Neuronal stem cell (in vitro differentiated cells): ENCODE results near the gene METAP1.
"Not testable (repeated sequence)": the region's sequence is repeated elsewhere in the genome, so short reads cannot be mapped to it uniquely, and the experiment has no call there.

Experiments
- DNase-seq: peaks from one replicate; pipeline ENCODE4 v3.0.0-alpha.2; 2013; ENCODE audit warnings: low spot score
- H2AFZ ChIP-seq: one replicate; pipeline ENCODE4 v1.6.1; 2013; ENCODE audit warnings: mild to moderate bottlenecking, low read length, inconsistent platforms
- H2AK5ac ChIP-seq: 2 replicates; pipeline ENCODE4 v1.6.1; 2013; ENCODE audit warnings: low read depth, mild to moderate bottlenecking, inconsistent platforms, low read length, moderate library complexity, mixed read lengths
- H2BK120ac ChIP-seq: 2 replicates; pipeline ENCODE4 v1.6.1; 2013; ENCODE audit warnings: low read depth, mild to moderate bottlenecking, inconsistent platforms, low read length, moderate library complexity, mixed read lengths
- H2BK12ac ChIP-seq: one replicate; pipeline ENCODE4 v1.6.1; 2013; ENCODE audit warnings: low read length, inconsistent platforms
- H2BK15ac ChIP-seq: 2 replicates; pipeline ENCODE4 v1.6.1; 2013; ENCODE audit warnings: mild to moderate bottlenecking, low read length, inconsistent platforms, mixed read lengths
- H2BK5ac ChIP-seq: one replicate; pipeline ENCODE4 v1.6.1; 2013; ENCODE audit warnings: inconsistent platforms, mild to moderate bottlenecking, low read length, moderate library complexity
- H3K14ac ChIP-seq: one replicate; pipeline ENCODE4 v1.6.1; 2013; ENCODE audit warnings: low read length, inconsistent platforms
- H3K18ac ChIP-seq: 2 replicates; pipeline ENCODE4 v1.6.1; 2013; ENCODE audit warnings: low read length, inconsistent platforms
- H3K23ac ChIP-seq: 2 replicates; pipeline ENCODE4 v1.6.1; 2013; ENCODE audit warnings: low read depth, mild to moderate bottlenecking, mixed read lengths, low read length, inconsistent platforms; ENCODE audit not compliant: poor library complexity
- H3K27ac ChIP-seq: replicated peaks from 3 replicates; pipeline ENCODE4 v1.5.1; 2013; ENCODE audit warnings: low read length, inconsistent platforms
- H3K27me3 ChIP-seq, 3 experiments: 2 replicates each; pipeline ENCODE4 v1.6.1; 2013; ENCODE audit warnings: low read length in 3 of 3, mild to moderate bottlenecking in 2 of 3, inconsistent platforms in 1 of 3, low read depth in 1 of 3, mixed read lengths in 1 of 3, moderate library complexity in 1 of 3; ENCODE audit not compliant: control insufficient read depth in 3 of 3, insufficient read depth in 3 of 3
- H3K36me3 ChIP-seq, 2 donors: replicated peaks in 1 of 2; 2 replicates each; pipeline ENCODE4 v1.6.1; 2013; ENCODE audit warnings: low read length in 2 of 2; ENCODE audit not compliant: control insufficient read depth in 2 of 2, insufficient read depth in 2 of 2
- H3K4ac ChIP-seq: 2 replicates; pipeline ENCODE4 v1.6.1; 2013; ENCODE audit warnings: inconsistent platforms, mild to moderate bottlenecking, low read length, moderate library complexity
- H3K4me1 ChIP-seq, 2 donors: 1 replicate in 1 of 2; 2 replicates in 1 of 2; pipeline ENCODE4 v1.6.1; 2013; ENCODE audit warnings: low read length in 2 of 2, low read depth in 1 of 2; ENCODE audit not compliant: control insufficient read depth in 2 of 2, insufficient read depth in 1 of 2
- H3K4me2 ChIP-seq: one replicate; pipeline ENCODE4 v1.6.1; 2013; ENCODE audit warnings: mild to moderate bottlenecking, low read length, inconsistent platforms; ENCODE audit not compliant: insufficient read depth, poor library complexity, severe bottlenecking
- H3K4me3 ChIP-seq, 2 donors: 2 replicates each; pipeline ENCODE4 v1.5.1; 2013; ENCODE audit warnings: low read length in 2 of 2, mild to moderate bottlenecking in 2 of 2, inconsistent platforms in 1 of 2, moderate library complexity in 1 of 2
- H3K79me1 ChIP-seq: one replicate; pipeline ENCODE4 v1.6.1; 2013; ENCODE audit warnings: low read depth, mild to moderate bottlenecking, inconsistent platforms, low read length, moderate library complexity
- H3K9ac ChIP-seq: one replicate; pipeline ENCODE4 v1.6.1; 2013; ENCODE audit warnings: mild to moderate bottlenecking, low read depth, low read length, inconsistent platforms; ENCODE audit not compliant: poor library complexity
- H3K9me3 ChIP-seq, 2 donors: replicated peaks in 1 of 2; 2 replicates each; pipeline versions ENCODE3 to v1.6.1; 2013; ENCODE audit warnings: low read length in 2 of 2, mild to moderate bottlenecking in 2 of 2, inconsistent platforms in 1 of 2, low read depth in 1 of 2, mixed read lengths in 1 of 2, moderate library complexity in 1 of 2; ENCODE audit not compliant: control insufficient read depth in 2 of 2, insufficient read depth in 1 of 2
- H4K8ac ChIP-seq: one replicate; pipeline ENCODE4 v1.6.1; 2013; ENCODE audit warnings: low read depth, mild to moderate bottlenecking, inconsistent platforms, low read length, moderate library complexity
- H4K91ac ChIP-seq: one replicate; pipeline ENCODE4 v1.6.1; 2013; ENCODE audit warnings: low read length, low read depth, mild to moderate bottlenecking, inconsistent platforms; ENCODE audit not compliant: poor library complexity
- WGBS, 2 donors: extraction: QIAGEN DNeasy Blood & Tissue Kit; methylation state at CpG; one replicate each; pipeline ENCODE4 v1.1.7; 2013; ENCODE audit warnings: missing lambda C conversion rate in 2 of 2, mixed read lengths in 1 of 2; ENCODE audit not compliant: insufficient read length in 2 of 2, insufficient replicate concordance in 1 of 2; ENCODE audit errors: extremely low coverage in 2 of 2; 5-methylcytosine and 5-hydroxymethylcytosine counted together

METAP1 gene

DNA sequence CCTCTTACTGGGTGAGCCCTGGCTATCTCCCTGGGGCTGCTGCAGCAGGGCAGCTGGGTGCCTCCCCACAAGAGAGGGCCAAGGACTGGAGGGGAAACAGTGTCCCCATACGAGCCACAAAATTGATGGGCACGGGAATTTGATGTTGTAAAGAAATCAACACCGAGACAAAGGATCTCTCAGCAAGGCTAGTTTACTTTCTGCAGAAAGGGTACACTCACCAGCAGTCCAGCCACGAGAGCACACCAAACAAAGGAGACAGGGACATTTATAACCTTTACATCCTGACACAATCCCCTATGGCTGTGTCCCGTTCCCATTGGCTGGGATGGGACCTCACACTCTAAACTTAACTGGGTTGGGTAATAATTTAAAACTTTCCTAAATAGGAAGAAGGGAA, 25.9 kb downstream of the METAP1 start:
- Histone ChIP-seq H2BK12ac (no peak overlapping the region), H3K27me3 (no peaks in the 10 kb centered on the region), H4K91ac (no peak overlapping the region), H2AK5ac (no peak overlapping the region), H3K4me1 (no peaks in the 10 kb centered on the region), H3K9ac (no peak overlapping the region), H3K4ac (no peak overlapping the region), H3K4me3 (no peak overlapping the region), H2BK15ac (no peak overlapping the region), H3K4me2 (no peak overlapping the region), H2BK120ac (no peak overlapping the region), H3K36me3 (peaks cover 8 to 29% of the 10 kb centered on the region in 2 donors), H3K9me3 (peaks cover 18 to 62% of the 10 kb centered on the region in 2 donors), H3K18ac (no peak overlapping the region), H2BK5ac (no peak overlapping the region), H3K27ac (no peak overlapping the region), H2AFZ (no peak overlapping the region), H3K79me1 (peaks cover 9% of the 10 kb centered on the region), H3K23ac (no peak overlapping the region), H4K8ac (no peak overlapping the region), H3K14ac (no peak overlapping the region)
- WGBS, 2 donors = no CpG with 5 or more reads among the region's 5 CpGs
- DNase-seq = no peak

DNA sequence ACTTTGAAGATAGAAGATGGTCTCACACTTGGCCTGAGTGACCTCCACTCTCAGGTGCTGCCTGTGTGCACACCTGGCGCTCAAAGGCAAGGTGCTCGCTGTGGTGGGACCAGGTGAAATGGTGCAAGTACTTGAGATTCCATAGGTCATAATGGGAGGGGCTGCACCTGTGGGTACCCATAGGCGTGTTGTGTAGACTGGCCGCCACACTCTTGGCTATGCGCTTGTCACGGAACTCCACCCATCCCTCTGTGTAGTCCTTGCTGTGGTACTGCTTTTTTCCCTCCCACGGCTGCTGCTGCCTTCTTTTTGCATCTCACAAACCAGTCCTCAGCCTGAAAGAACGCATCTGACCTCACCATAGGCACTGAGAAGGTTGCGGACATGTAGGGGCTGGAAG, 27.0 kb downstream of the METAP1 start:
- Histone ChIP-seq H3K27ac (no peak overlapping the region), H3K4me1 (no peaks in the 10 kb centered on the region), H2AK5ac (no peak overlapping the region), H3K23ac (no peak overlapping the region), H3K27me3 (no peaks in the 10 kb centered on the region), H3K4me2 (no peak overlapping the region), H3K14ac (no peak overlapping the region), H2BK15ac (no peak overlapping the region), H2BK12ac (no peak overlapping the region), H4K8ac (no peak overlapping the region), H3K79me1 (peaks cover 11% of the 10 kb centered on the region), H3K9me3 (peaks cover 16 to 52% of the 10 kb centered on the region in 2 donors), H3K18ac (no peak overlapping the region), H3K4ac (no peak overlapping the region), H4K91ac (no peak overlapping the region), H3K9ac (no peak overlapping the region), H3K4me3 (peak overlapping the region; percentile 23 to 32), H3K36me3 (peaks cover 7 to 29% of the 10 kb centered on the region in 2 donors), H2AFZ (no peak overlapping the region), H2BK5ac (no peak overlapping the region), H2BK120ac (no peak overlapping the region)
- DNase-seq = no peak
- no CpG with 5 or more reads among the region's 9 CpGs for WGBS, 2 donors

DNA sequence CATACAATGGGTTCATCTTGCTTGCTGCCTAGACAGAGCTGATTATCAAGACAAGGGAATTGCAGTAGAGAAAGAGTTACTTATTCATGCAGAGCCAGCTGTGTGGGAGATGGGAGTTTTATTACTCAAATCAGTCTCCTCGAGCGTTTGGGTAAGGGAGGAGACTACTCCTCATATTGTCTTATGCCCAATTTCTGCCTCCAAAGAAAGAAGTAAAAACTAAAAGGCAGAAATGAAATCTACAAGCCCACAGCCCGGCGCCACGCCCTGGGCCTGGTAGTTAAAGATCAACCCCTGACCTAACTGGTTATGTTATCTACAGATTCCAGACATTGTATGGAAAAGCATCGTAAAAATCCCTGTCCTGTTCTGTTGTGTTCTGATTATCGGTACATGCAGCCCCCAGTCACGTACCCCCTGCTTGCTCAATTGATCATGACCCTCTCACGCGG, 28.3 kb downstream of the METAP1 start:
- H2BK12ac ChIP-seq, H4K8ac ChIP-seq, H3K9ac ChIP-seq, H2AFZ ChIP-seq, DNase-seq, H3K4me1 ChIP-seq, H4K91ac ChIP-seq, H3K4me2 ChIP-seq, H2BK15ac ChIP-seq, H3K23ac ChIP-seq, H3K14ac ChIP-seq, H2BK120ac ChIP-seq, H3K4ac ChIP-seq, H3K18ac ChIP-seq, H2AK5ac ChIP-seq, H3K27ac ChIP-seq, H3K27me3 ChIP-seq, H2BK5ac ChIP-seq, H3K4me3 ChIP-seq: not testable (repeated sequence)
- peaks cover 16 to 47% of the 10 kb centered on the region in 2 donors for H3K9me3 ChIP-seq
- no CpG with 5 or more reads among the region's 10 CpGs for WGBS, 2 donors
- H3K36me3 ChIP-seq = peaks cover 7 to 29% of the 10 kb centered on the region in 2 donors
- peaks cover 11% of the 10 kb centered on the region for H3K79me1 ChIP-seq

- Histone ChIP-seq H3K9me3 (peaks cover 14 to 38% of the 10 kb centered on the region in 2 donors), H3K27ac (no peak overlapping the region), H3K18ac (no peak overlapping the region), H2BK5ac (no peak overlapping the region), H3K4me2 (no peak overlapping the region), H2AK5ac (no peak overlapping the region), H3K23ac (no peak overlapping the region), H3K4me1 (no peaks in the 10 kb centered on the region), H2BK120ac (no peak overlapping the region), H2BK12ac (no peak overlapping the region), H3K14ac (no peak overlapping the region), H2BK15ac (no peak overlapping the region), H4K8ac (no peak overlapping the region), H3K4me3 (no peak overlapping the region), H3K4ac (no peak overlapping the region), H3K79me1 (peaks cover 11% of the 10 kb centered on the region), H3K9ac (no peak overlapping the region), H4K91ac (no peak overlapping the region), H3K36me3 (peaks cover 7 to 30% of the 10 kb centered on the region in 2 donors), H3K27me3 (no peaks in the 10 kb centered on the region), H2AFZ (no peak overlapping the region)
- no CpG with 5 or more reads among the region's 7 CpGs for WGBS, 2 donors
- no peak for DNase-seq
Measured at GRCh38 chr4:99024481-99025275, 29.2 kb downstream of the METAP1 start.
